CMK (cell line): Measurements from ENCODE around the gene PSKH1.

Experiments used
- DNase-seq: peaks from one replicate; pipeline ENCODE4 v3.0.0-alpha.2; 2010; ENCODE audit warnings: low read depth

PSKH1 gene

DNA sequence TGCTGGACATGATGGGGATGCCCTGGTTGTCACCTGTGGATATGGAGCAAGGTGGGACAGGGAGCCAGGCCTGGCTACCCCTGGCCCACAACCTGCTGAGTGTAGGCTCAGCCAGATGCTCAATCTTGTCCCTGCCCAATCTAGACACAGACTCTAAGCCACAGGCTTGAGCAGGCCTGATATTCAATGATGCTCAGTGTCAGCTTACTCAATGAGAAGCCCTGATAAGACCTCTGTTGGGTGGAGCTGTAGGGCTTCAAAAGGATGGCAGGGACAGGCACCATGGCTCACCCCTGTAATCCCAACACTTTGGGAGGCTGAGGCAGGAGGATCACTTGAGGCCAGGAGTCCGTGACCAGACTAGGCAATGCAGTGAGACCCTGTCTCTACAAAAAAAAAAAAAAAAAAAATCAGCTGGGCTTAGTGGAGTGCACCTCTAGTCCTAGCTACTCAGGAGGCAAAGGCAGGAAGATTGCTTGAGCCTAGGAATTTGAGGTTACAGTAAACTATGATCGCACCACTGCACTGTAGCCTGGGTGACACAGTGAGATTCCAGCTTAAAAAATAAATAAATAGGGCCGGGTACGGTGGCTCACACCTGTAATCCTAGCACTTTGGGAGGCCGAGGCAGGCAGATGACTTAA is 47.5 kb downstream of the PSKH1 start:
- no peak for DNase-seq

DNA sequence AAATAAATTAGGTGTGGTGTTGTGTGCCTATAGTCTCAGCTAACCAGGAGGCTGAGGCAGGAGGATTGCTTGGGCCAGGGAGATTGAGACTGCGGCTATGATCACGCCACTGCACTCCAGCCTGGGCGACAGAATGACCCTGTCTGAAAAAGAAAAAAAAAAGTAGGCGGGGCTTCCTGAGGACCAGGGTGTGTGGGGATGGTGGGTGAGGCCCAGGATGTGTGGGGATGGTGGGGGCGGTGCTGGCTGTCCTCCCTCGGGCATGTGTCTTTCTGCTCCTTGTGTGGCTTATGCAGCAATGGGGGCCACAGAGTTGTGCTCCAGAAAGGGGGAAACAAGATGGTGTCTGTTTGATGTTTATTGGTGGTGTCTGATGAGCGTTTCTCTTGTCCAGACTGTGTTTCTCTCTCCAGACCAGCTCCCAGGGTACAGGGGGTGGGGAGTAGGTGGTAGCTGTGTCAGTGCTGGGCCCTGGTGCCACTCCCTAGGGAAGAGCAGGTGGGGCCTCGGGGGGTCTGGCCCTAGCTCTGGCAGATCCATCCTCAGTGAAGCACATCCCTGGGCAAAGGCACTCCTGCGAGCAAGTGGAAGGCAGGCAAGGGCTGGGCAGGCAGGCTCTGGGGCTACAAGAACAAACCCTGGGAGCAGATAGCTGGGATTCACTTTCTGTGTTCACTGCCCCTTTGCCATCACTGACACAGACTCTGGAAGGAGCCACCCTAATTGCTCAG is 48.6 kb downstream of the PSKH1 start:
- no peak for DNase-seq

DNA sequence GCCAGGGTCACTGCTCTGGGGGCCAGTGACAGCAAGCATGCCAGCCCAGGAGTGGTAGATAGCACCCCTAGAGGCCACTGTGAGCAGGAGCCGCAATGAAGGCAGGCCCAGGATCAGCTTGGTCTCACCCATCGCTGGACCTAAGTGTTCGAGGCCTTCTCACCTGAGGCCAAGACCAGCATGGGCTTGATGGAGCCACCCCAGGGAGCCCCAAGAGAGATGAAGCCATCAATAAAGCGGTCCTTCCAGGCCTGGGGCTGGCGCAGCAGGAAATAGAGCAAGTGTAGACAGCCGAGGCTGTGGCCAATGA is 49.1 kb downstream of the PSKH1 start:
- DNase-seq = no peak

DNA sequence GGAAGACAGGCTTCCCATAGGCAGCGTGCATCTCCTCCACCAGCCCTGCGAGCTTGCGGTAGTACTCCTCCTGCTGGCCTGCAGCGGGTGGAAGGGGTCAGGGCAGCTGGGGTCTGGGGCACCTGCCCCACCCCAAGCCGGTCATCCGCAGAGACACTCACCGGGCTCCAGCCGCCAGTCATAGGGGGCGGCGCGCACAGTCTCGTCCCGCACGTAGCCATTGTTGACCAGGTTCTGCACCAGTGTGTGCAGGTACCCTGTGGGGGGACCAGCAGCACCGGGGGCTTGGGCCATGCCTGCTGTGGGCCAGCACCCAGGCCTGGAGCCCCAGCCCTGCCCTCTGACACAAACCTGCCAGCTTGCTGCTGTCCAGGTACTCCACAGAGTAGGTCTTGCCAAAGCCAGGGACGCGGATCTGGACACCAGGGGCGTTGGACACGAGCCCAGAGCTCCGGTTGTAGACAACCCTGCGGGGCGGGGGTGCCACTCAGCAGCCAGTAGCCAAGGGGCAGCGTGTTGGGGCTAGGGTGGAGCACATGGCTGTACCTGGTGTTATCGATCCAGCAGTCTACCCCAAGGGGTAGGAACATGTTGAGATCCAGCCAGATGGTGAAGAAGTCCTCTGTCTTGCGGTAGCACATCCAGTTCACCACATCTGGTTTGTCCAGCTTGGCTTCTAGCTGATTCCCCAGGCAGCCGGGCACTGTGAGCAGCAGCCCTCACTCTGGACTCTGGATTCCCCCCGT is 49.6 kb downstream of the PSKH1 start:
- no peak for DNase-seq

- no peak for DNase-seq
These were observed 50.2 kb downstream of the PSKH1 start for GRCh38 chr16:67943256-67943618.

DNA sequence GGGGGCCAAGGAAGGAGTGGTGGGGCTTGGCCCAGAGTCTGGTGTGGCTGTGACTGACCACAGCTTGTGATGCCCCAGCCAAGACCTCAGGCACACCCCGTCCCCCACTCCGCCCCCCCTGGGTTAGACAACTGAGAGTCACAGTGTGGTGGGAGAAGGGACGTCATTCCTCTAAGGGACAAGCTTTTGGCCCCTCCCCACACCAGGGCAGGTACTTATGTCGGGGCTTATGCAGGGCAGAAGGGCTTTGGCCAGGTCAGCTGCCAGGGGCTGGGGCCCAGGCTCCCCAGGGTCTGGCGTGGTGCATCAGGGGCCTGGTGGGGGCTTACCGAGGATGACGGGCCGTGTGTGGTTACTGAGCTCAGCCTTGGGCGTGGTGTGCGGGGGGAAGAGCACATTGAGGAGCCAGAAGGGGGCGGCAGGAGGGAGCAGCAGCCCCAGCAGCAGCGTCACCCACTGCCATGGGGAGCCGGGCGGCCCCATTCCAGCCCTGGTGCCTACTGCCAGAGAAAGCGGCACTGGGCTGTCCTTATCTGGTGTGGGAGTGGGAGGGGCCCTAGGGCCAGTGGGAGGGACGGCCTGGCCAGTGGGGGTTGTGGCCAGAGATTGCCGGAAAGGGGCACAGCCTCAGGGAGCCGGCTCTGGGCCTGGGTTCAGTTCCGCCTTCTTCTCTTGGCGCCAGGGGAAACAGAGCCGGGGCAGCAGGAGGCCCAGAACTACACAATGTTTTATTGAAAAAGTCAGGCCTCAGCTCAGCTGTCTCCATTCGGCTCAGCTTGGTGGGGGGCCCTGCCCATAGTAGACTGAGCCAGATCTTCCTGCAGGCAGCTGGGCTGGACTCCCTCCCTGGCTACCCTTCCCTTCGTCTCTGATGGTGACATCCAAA is 50.8 kb downstream of the PSKH1 start, which contains the start of gene LCAT:
TSS of gene LCAT (minus strand) at position 502 of the 886 bp plus-strand sequence. CDS start at position 483, 19 bp downstream.
- peak; percentile 80 for DNase-seq

GRCh38 chr16:67944690-67945391 is 51.8 kb downstream of the PSKH1 start:
- no peak for DNase-seq

GRCh38 chr16:67945392-67945933 is 52.4 kb downstream of the PSKH1 start:
- no peak for DNase-seq

- no peak for DNase-seq
These were observed 53.1 kb downstream of the PSKH1 start for GRCh38 chr16:67946128-67946569.

DNA sequence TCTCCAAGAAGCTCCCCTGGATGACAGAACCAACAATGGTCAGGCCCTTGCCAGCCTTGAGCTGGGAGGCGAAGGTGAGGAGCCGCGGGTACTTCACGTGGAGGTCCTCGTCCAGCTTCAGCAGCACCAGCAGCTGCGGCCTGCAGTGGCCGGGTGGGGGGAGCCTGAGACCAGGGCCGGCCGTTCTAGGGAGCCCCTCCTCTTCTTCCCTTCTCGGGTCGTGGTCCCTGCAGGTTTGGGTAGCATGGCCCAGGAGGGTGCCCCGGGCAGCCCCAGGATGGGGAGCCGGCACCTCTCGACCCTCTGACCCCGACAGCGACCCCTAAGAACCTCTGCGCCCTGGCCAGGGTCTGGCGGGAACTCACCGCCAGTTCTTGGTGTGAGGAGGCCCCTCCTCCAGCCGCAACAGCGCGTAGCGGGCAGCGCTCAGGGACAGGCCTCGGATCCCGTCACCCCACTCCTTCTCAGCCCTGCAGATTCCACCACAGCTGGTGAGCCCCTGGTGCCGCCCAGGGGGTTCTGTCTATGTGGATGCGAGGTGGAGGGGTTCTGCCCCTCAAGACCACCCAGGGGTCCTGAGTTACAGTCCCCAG is 54.0 kb downstream of the PSKH1 start:
- DNase-seq = no peak

DNA sequence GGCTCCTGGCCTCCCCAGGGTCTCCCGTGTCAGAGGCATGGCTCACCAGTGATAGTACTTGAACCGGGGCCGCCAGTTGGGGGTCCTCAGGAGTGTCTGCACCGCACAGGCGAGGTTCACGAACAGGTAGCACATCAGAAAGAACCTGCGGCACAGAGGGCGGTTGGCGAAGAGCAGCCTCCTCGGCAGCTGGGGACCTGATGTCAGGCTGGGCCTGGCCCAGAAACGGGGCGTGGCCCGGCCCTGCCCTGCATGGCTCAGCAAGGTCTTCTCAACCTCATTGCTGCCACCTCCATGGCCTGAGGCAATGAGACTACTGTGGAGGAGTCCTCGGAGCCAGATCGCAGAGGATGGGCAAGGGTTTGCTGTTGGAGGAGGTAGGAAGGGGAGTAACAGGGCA is 55.0 kb downstream of the PSKH1 start:
- no peak for DNase-seq

GRCh38 chr16:67949645-67950044 is 56.6 kb downstream of the PSKH1 start:
- no peak for DNase-seq

GRCh38 chr16:67950335-67950843 is 57.3 kb downstream of the PSKH1 start:
- DNase-seq = no peak

GRCh38 chr16:67951485-67951884 is 58.4 kb downstream of the PSKH1 start:
- no peak for DNase-seq

DNA sequence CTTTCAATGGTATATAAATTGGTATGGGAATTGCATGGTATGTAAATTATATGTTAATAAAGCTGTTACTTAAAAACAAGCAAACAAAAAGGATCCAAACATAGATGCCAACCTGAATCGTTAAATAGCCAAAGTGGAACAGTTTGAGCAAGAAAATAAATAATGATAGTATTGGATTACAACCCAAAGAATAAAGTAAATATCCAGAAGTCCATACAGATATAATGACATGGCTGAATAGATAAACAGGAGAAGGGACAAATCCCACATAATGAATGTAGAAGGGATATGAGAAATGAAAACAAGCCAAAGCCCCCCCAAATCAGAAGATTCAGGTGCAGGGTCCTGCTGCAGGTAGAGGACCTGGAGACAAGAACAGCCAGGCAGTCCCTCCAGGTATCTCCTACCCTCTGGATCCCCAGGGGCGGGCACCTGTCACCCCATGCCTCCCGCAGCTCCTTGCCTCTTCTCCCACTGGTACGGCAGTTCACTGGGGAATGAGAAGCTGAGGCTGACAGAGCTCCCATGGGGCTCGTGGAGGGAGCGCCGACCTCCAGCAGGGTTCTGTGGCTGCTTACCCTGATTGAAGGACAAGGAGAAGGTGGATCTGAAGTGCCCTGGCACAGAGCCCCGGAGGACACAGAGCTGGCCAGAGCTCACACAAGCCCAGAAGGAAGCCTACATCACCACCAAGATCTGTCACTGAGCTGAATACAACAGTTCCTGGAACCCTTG is 60.8 kb downstream of the PSKH1 start:
- no peak for DNase-seq

DNA sequence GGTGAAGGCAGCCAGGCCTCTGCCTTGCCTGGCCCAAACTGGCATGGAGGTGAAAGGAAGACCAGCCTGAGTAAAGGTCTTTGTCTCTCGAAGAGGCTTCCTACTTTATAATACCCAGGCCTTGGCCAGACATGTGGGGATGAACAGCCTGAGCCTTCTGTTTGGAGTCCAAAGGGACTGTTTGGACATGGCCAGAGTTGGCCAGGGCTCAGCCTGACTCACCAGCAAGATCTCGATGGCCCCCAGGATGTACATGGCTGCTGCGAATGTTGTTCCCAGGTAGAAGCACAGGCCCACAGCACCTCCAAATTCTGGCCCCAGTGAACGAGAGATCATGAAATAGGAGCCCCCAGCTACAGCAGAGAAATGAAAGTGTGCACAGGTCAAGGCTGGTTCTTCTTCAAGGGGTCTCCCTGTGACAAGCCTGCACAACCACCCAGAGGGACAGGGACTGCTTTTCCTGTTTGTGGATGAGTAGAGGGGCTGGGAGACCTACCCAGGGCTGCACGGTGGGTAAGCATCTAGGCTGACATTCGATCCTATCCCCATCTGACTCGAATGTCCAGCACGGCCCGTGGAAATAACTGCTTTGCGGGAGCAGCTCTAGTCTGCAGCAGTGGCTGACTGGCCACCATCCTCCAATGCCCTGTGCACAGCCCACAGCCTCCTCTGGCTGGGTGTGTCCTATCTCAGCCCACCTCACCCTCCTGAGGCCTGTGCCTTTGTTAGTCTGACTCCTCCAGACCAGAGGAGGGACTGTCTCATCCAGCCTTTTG is 61.6 kb downstream of the PSKH1 start:
- DNase-seq = no peak

- DNase-seq = no peak
These were observed 64.6 kb downstream of the PSKH1 start for GRCh38 chr16:67957622-67958021.

DNA sequence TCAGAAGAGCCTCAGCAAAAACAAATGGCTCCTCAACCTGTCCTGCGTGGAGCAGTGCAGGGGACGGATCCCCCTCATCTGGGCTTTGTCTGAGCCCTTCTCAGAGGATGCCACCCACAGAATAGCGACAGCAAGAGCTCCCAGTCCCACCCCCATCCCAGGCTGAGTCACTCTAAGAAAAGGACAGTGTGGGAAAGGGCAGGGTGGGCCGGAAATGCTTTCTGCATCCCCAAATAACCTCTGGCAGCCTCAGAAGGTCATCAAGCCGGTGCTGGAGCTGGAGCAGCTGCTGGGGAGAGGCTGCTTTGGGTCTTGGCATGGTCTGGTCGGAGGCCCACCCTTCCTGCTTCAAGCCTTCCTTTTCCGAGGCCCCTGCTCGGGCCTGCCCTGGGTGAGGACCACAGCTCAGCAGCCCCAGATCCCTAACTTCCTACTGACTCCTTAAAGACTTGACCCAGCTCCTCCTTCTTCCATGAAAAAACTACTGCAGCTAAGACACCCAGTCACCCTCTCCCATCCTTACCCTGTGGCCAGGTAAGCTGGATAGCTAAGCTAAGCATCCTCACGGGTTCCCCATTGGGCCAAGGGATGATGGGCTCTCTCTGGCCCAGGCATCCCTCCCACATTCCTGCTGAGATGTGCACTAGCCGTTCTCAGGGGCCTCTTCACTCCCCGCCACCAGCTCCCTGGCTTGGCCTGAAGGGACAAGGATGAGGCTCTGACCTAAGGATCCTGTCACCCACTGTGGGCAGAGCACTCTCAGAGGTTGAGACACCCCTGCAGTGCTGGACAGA is 66.7 kb downstream of the PSKH1 start:
- no peak for DNase-seq
